ENCODE measurements around the gene ARID3B. TPM values are rescaled to one million over a fixed set of nuclear protein-coding genes. Genes with fewer than 3 reads are reported as not detected.

The ARID3B gene
- total RNA-seq, 1 experiment from 2014 or later = 36.1 TPM

DNA sequence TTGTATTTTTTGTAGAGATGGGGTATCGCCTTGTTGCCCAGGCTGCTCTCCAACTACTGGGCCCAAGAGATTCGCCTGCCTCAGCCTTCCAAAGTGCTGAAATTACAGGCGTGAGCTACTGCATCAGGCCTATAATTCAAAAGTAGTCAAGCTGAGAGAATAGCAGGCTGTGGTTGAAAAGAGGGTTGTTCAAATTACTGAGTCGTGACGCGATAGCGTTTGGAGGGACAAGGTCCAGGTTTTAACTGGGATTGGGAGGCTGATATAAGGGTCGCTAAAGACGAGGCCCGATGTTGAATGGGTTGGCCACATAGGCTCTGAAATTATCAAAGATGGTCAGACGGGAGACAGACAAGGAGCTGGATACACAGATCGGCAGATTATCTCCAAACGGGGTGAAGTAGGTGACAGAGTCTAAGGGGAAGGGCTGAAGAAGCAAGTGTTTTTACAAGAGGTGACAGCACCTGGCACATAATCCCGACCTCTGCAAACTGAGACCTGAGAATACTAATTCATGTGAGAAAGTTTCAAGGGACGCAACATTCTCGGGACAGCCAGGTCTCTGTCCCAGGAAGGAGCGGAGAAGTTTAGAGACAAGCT is 759 bp upstream of the ARID3B start:
- TSS peak; percentile 98 for BruUV-seq (replicated peaks)

DNA sequence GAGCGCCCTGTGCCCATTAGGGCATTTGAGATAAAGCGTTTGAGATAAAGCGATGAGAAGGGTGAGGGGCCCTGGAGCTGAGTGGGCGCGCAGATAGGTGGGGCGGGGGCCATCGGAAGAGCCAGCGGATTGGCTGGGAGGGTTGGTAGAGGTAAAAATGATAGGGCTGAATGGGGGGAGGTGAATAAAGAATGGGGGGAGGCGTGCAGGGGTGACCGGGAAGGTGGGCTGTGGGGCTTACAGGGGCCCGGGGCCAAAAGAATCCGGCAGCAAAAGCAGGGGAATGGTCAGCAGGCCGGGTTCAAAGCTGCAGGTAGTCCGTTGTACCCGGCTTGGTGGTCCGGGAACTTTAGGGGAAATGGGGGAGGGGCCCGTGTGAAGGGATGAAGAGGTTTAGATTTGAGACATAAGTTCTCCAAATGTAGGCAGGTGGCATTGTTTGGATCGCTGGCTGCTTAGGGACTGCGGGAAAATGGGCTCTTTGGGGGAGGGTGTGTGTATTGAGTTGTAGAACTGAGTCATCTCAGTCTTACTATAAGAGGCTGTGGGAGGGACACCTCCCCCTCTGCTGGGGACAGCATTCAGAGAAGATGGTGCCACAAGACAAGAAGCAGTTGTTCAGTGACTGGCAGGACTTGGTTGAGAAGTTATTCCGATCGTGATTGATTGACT is 610 bp downstream of the ARID3B start:
- H3K27ac Mint-ChIP-seq (ENCODE audit: unreplicated experiment) = peak overlapping the region; percentile 86
- peaks cover 31% of the 10 kb centered on the region for H3K36me3 Mint-ChIP-seq (ENCODE audit: insufficient read depth, unreplicated experiment)
- no peaks in the 10 kb centered on the region for H3K27me3 ChIP-seq (replicated peaks; ENCODE audit: control insufficient read depth, insufficient read depth, low read length)
- peak; percentile 44 to 62 for DNase-seq
- TF ChIP-seq, protein P1, sequence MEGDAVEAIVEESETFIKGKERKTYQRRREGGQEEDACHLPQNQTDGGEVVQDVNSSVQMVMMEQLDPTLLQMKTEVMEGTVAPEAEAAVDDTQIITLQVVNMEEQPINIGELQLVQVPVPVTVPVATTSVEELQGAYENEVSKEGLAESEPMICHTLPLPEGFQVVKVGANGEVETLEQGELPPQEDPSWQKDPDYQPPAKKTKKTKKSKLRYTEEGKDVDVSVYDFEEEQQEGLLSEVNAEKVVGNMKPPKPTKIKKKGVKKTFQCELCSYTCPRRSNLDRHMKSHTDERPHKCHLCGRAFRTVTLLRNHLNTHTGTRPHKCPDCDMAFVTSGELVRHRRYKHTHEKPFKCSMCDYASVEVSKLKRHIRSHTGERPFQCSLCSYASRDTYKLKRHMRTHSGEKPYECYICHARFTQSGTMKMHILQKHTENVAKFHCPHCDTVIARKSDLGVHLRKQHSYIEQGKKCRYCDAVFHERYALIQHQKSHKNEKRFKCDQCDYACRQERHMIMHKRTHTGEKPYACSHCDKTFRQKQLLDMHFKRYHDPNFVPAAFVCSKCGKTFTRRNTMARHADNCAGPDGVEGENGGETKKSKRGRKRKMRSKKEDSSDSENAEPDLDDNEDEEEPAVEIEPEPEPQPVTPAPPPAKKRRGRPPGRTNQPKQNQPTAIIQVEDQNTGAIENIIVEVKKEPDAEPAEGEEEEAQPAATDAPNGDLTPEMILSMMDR (IDR thresholded peaks at IDR 0.05; ENCODE audit: insufficient read depth in 1 of 2, low read depth in 1 of 2, low read length in 1 of 2, severe bottlenecking in 1 of 2, unreplicated experiment in 1 of 2) = no peak
- ChIA-PET CTCF (interaction anchor here (0.6 to 1.6 kb wide), 3 partner anchors 52 to 229 kb away, joined by 3 to 10 read pairs (median 4); no protein-coding TSS in a partner anchor), POLR2A (interaction anchor here (0.5 to 0.6 kb wide), 8 partner anchors 29 to 665 kb away, joined by 3 to 6 read pairs (median 4); no protein-coding TSS in a partner anchor)
- peak overlapping the region; percentile 87 for H3K4me3 Mint-ChIP-seq (ENCODE audit: unreplicated experiment)
- BruUV-seq (replicated peaks) = no TSS peak
- peaks cover 12% of the 10 kb centered on the region for H3K4me1 ChIP-seq
- H3K4me3 ChIP-seq (ENCODE audit: low read depth, low read length) = peak overlapping the region; percentile 91
- H3K9me3 Mint-ChIP-seq (ENCODE audit: unreplicated experiment) = no peaks in the 10 kb centered on the region
- H3K4me1 Mint-ChIP-seq (ENCODE audit: low read depth, unreplicated experiment) = peaks cover 13% of the 10 kb centered on the region
- intact Hi-C loops (cut with micrococcal nuclease; ENCODE audit: unreplicated experiment) = loop anchor here (2.0 to 5.0 kb wide), 4 partner anchors 39 to 99 kb away; no protein-coding TSS in a partner anchor
- no peaks in the 10 kb centered on the region for H3K9me3 ChIP-seq
- H3K36me3 ChIP-seq (ENCODE audit: control insufficient read depth, insufficient read depth, low read length) = no peaks in the 10 kb centered on the region
- no peaks in the 10 kb centered on the region for H3K27me3 Mint-ChIP-seq (ENCODE audit: insufficient read depth, unreplicated experiment)

More for the DNA sequence above, 759 bp upstream of the ARID3B start:
- TF ChIP-seq, protein P1 (IDR thresholded peaks at IDR 0.05; ENCODE audit: insufficient read depth in 1 of 2, low read depth in 1 of 2, low read length in 1 of 2, severe bottlenecking in 1 of 2, unreplicated experiment in 1 of 2) = no peak
- peak overlapping the region; percentile 86 for H3K27ac Mint-ChIP-seq (ENCODE audit: unreplicated experiment)
- Histone ChIP-seq H3K27me3 (replicated peaks; ENCODE audit: control insufficient read depth, insufficient read depth, low read length) (no peaks in the 10 kb centered on the region), H3K4me1 (peaks cover 12% of the 10 kb centered on the region), H3K9me3 (no peaks in the 10 kb centered on the region), H3K4me3 (ENCODE audit: low read depth, low read length) (peak overlapping the region; percentile 54), H3K36me3 (ENCODE audit: control insufficient read depth, insufficient read depth, low read length) (no peaks in the 10 kb centered on the region)
- CTCF ChIA-PET = interaction anchor here (0.6 to 1.6 kb wide), 7 partner anchors 11 to 230 kb away, joined by 3 to 10 read pairs (median 4); partner anchors contain the start of gene UBL7
- intact Hi-C loops (cut with micrococcal nuclease; ENCODE audit: unreplicated experiment) = loop anchor here (2.0 to 5.0 kb wide), 4 partner anchors 37 to 98 kb away; no protein-coding TSS in a partner anchor
- H3K36me3 Mint-ChIP-seq (ENCODE audit: insufficient read depth, unreplicated experiment) = peaks cover 20% of the 10 kb centered on the region
- peaks cover 13% of the 10 kb centered on the region for H3K4me1 Mint-ChIP-seq (ENCODE audit: low read depth, unreplicated experiment)
- peak overlapping the region; percentile 87 for H3K4me3 Mint-ChIP-seq (ENCODE audit: unreplicated experiment)
- POLR2A ChIA-PET = interaction anchor here (0.6 to 1.1 kb wide), 9 partner anchors 10 to 152 kb away, joined by 3 to 15 read pairs (median 5); partner anchors contain the start of genes CLK3 and UBL7
- peak in 1 of 2 experiments; percentile 18 for DNase-seq
- H3K27me3 Mint-ChIP-seq (ENCODE audit: insufficient read depth, unreplicated experiment) = no peaks in the 10 kb centered on the region
- no peaks in the 10 kb centered on the region for H3K9me3 Mint-ChIP-seq (ENCODE audit: unreplicated experiment)

All from Caco-2 (cell line).